Measurements from ENCODE around the gene TINCR. TPM values are rescaled to one million over a fixed set of nuclear protein-coding genes. Genes with fewer than 3 reads are reported as not detected.

The TINCR gene
- total and polyA plus RNA-seq, 2 of the 13 experiments (the other 11 are each of a cell fraction or from before 2014, with no cell fraction given): 0.17 to 0.33 TPM

GRCh38 chr19:5588441-5588840 is 20.7 kb upstream of the TINCR start (continued):
- no peak for TF ChIP-seq LCORL (IDR thresholded peaks at IDR 0.05)
- TF ChIP-seq LCORL (CRISPR knock-in tag; IDR thresholded peaks at IDR 0.05): no peak
- TF ChIP-seq, protein P1, sequence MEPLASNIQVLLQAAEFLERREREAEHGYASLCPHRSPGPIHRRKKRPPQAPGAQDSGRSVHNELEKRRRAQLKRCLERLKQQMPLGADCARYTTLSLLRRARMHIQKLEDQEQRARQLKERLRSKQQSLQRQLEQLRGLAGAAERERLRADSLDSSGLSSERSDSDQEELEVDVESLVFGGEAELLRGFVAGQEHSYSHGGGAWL (CRISPR knock-in tag; IDR thresholded peaks at IDR 0.05): no peak
- no peak for TF ChIP-seq ZNF34 (CRISPR knock-in tag; IDR thresholded peaks at IDR 0.05; ENCODE audit: borderline replicate concordance)
- no peak for TF ChIP-seq MEF2D (CRISPR knock-in tag; IDR thresholded peaks at IDR 0.05)
- TF ChIP-seq, protein P2, sequence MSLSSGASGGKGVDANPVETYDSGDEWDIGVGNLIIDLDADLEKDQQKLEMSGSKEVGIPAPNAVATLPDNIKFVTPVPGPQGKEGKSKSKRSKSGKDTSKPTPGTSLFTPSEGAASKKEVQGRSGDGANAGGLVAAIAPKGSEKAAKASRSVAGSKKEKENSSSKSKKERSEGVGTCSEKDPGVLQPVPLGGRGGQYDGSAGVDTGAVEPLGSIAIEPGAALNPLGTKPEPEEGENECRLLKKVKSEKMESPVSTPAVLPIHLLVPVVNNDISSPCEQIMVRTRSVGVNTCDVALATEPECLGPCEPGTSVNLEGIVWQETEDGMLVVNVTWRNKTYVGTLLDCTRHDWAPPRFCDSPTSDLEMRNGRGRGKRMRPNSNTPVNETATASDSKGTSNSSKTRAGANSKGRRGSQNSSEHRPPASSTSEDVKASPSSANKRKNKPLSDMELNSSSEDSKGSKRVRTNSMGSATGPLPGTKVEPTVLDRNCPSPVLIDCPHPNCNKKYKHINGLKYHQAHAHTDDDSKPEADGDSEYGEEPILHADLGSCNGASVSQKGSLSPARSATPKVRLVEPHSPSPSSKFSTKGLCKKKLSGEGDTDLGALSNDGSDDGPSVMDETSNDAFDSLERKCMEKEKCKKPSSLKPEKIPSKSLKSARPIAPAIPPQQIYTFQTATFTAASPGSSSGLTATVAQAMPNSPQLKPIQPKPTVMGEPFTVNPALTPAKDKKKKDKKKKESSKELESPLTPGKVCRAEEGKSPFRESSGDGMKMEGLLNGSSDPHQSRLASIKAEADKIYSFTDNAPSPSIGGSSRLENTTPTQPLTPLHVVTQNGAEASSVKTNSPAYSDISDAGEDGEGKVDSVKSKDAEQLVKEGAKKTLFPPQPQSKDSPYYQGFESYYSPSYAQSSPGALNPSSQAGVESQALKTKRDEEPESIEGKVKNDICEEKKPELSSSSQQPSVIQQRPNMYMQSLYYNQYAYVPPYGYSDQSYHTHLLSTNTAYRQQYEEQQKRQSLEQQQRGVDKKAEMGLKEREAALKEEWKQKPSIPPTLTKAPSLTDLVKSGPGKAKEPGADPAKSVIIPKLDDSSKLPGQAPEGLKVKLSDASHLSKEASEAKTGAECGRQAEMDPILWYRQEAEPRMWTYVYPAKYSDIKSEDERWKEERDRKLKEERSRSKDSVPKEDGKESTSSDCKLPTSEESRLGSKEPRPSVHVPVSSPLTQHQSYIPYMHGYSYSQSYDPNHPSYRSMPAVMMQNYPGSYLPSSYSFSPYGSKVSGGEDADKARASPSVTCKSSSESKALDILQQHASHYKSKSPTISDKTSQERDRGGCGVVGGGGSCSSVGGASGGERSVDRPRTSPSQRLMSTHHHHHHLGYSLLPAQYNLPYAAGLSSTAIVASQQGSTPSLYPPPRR (CRISPR knock-in tag; IDR thresholded peaks at IDR 0.05; ENCODE audit: borderline replicate concordance): no peak
- TF ChIP-seq POGZ (CRISPR knock-in tag; IDR thresholded peaks at IDR 0.05): no peak

DNA sequence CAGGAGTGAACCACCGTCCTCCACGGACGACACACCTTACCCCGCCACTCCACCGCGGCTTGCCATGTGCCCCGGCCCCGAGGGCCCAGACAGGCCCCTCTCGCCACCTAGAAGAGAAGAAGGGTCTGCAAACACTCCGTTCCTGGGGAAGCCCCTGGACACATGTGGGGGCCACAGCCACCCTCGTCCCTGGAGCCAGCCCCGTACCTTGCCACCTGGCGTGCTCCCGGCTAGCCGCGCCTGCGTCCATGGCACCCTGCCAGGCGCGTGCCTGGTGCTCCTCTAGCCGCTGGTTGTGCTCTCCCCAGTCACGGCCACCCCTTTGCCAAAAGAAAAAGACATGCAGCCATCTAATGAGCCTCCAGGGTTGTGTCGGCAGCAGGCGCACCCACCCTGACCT is 19.9 kb upstream of the TINCR start:
- no peak overlapping the region for H3K27ac ChIP-seq (ENCODE audit: extremely low read length, insufficient read depth, low read length)
- WGBS (ENCODE audit: low lambda C conversion rate): 96% methylated on average over 19 of the region's 23 CpGs
- ATAC-seq (no peak), DNase-seq (ENCODE audit: low spot score) (no peak), FAIRE-seq (no peak)
- H3K9me3 ChIP-seq (ENCODE audit: low read length): no peaks in the 10 kb centered on the region
- H3K4me1 ChIP-seq (ENCODE audit: insufficient read depth, low read length): peaks cover 5% of the 10 kb centered on the region
- no peaks in the 10 kb centered on the region for H3K27me3 ChIP-seq (ENCODE audit: control insufficient read depth in 1 of 2, insufficient read depth in 2 of 2, low read length in 2 of 2)
- H3K79me2 ChIP-seq (ENCODE audit: insufficient read depth, low read length): no peaks in the 10 kb centered on the region
- H3K36me3 ChIP-seq (replicated peaks in 1 of 2; ENCODE audit: control insufficient read depth in 1 of 2, insufficient read depth in 2 of 2, low read length in 2 of 2): peaks cover 37 to 60% of the 10 kb centered on the region in 2 experiments
- in situ Hi-C loops (cut with HindIII; ENCODE audit: extremely low pct_ligation_motif_present, low pct_unique_long_range_greater_than_20kb): no loop called here
- H4K20me1 ChIP-seq (ENCODE audit: insufficient read depth, low read length): no peaks in the 10 kb centered on the region
- no peak overlapping the region for H3K9ac ChIP-seq (ENCODE audit: insufficient read depth, low read depth, low read length)
- POLR2A ChIA-PET: no interaction called here
- TF ChIP-seq KAT8 (CRISPR knock-in tag; IDR thresholded peaks at IDR 0.05) (no peak), ZNF180 (CRISPR knock-in tag; IDR thresholded peaks at IDR 0.05; ENCODE audit: borderline replicate concordance, low read depth) (no peak), ZHX2 (IDR thresholded peaks at IDR 0.05; ENCODE audit: low read depth) (no peak), ZHX2 (CRISPR knock-in tag; IDR thresholded peaks at IDR 0.05; ENCODE audit: borderline replicate concordance) (no peak), STAG1 (CRISPR knock-in tag; IDR thresholded peaks at IDR 0.05) (no peak), AGO2 (optimal IDR thresholded peaks at IDR 0.05; ENCODE audit: low read depth, low read length) (peak; percentile 52), RBFOX2 (IDR thresholded peaks at IDR 0.05; ENCODE audit: low read depth, low read length) (peak; percentile 44; the same call in 1 of the 2 replicates)
- no peak overlapping the region for H3K4me2 ChIP-seq (ENCODE audit: low read depth, low read length)
- H2AFZ ChIP-seq (ENCODE audit: low read length): no peak overlapping the region
- intact Hi-C loops (cut with micrococcal nuclease; ENCODE audit: unreplicated experiment): no loop called here
- CTCF ChIA-PET (ENCODE audit: low intra/inter-chr PET ratio, low total read pairs): no interaction called here
- no peak overlapping the region for H3K4me3 ChIP-seq (replicated peaks in 1 of 3; ENCODE audit: insufficient read depth in 1 of 3, low read depth in 2 of 3, low read length in 3 of 3)
- no TSS peak for BruUV-seq (replicated peaks)

Measured in HepG2 (cell line).